ENCODE results near the gene COX8A. TPM values are rescaled to one million over a fixed set of nuclear protein-coding genes. Genes with fewer than 3 reads are reported as not detected.
A peak's percentile ranks its signal among the peaks of the same experiment; 100 is the strongest.

Gene COX8A
- total and polyA plus RNA-seq, 9 of the 15 experiments (the other 6 are each of a cell fraction or from before 2014, with no cell fraction given) = 274 to 1,206 (median 526) TPM

GRCh38 chr11:63931045-63931444 lies 43.4 kb upstream of the COX8A start (continued):
- TF ChIP-seq, protein P1, sequence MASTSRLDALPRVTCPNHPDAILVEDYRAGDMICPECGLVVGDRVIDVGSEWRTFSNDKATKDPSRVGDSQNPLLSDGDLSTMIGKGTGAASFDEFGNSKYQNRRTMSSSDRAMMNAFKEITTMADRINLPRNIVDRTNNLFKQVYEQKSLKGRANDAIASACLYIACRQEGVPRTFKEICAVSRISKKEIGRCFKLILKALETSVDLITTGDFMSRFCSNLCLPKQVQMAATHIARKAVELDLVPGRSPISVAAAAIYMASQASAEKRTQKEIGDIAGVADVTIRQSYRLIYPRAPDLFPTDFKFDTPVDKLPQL (IDR thresholded peaks at IDR 0.05; ENCODE audit: extremely low read depth, insufficient read length) = no peak

DNA sequence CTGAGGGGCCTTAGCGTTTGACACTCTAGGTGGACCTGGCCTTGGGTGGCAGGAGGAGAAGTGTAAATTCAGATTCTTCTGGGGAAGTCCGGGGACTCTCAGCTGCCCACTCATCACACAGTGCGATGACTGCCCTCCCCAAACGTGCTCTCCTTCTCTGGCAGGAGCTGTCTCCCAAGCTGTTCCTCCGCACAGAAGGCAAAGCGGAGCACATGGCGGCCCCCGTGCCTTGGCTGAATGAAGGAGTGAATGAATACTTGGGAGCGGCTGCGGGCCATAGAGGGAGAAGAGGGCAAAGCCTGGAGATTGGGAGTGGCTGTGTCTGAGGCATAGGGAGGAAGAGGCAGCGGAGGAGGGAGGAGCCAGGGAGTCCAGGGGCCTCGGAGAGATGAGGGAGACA lies 42.5 kb upstream of the COX8A start:
- no peak overlapping the region for H3K4me2 ChIP-seq (ENCODE audit: insufficient read depth, low read length)
- no peaks in the 10 kb centered on the region for H3K36me3 ChIP-seq (ENCODE audit: control insufficient read depth, insufficient read depth, low read length)
- no peak for FAIRE-seq
- no peak for DNase-seq (ENCODE audit: extremely low read depth in 1 of 4, low spot score in 3 of 4)
- no TSS peak for BruUV-seq (replicated peaks)
- TF ChIP-seq, protein P2, sequence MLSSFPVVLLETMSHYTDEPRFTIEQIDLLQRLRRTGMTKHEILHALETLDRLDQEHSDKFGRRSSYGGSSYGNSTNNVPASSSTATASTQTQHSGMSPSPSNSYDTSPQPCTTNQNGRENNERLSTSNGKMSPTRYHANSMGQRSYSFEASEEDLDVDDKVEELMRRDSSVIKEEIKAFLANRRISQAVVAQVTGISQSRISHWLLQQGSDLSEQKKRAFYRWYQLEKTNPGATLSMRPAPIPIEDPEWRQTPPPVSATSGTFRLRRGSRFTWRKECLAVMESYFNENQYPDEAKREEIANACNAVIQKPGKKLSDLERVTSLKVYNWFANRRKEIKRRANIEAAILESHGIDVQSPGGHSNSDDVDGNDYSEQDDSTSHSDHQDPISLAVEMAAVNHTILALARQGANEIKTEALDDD (IDR thresholded peaks at IDR 0.05) = no peak
- TF ChIP-seq DLX4 (CRISPR knock-in tag; IDR thresholded peaks at IDR 0.05) (no peak), SMAD3 (CRISPR knock-in tag; conservative IDR thresholded peaks at IDR 0.05) (no peak)
- intact Hi-C loops (cut with micrococcal nuclease) = no loop called here
- in situ Hi-C loops (cut with MboI) = no loop called here
- H3K4me1 ChIP-seq (replicated peaks in 1 of 2; ENCODE audit: control insufficient read depth in 2 of 2, insufficient read depth in 2 of 2, low read length in 2 of 2) = no peaks in the 10 kb centered on the region; a peak in 1 of 5 replicates
- H3K4me3 ChIP-seq = no peak overlapping the region
- no peaks in the 10 kb centered on the region for H4K20me1 ChIP-seq (replicated peaks; ENCODE audit: control insufficient read depth, insufficient read depth, low read length)
- no peaks in the 10 kb centered on the region for H3K9me3 ChIP-seq (replicated peaks; ENCODE audit: control insufficient read depth, insufficient read depth, low read depth, low read length)
- H3K27me3 ChIP-seq (ENCODE audit: control insufficient read depth in 2 of 2, insufficient read depth in 2 of 2, low read length in 2 of 2) = no peaks in the 10 kb centered on the region
- 60% methylated on average over 10 of the region's 12 CpGs for WGBS (ENCODE audit: insufficient coverage, low coverage, missing lambda C conversion rate)
- H2AFZ ChIP-seq (ENCODE audit: low read depth, low read length) = no peak overlapping the region
- H3K9ac ChIP-seq (ENCODE audit: insufficient read depth in 1 of 2, low read depth in 2 of 2, low read length in 2 of 2) = peak overlapping the region in 1 of 2 experiments; percentile 76; a peak in 2 of 4 replicates
- CTCF ChIA-PET (ENCODE audit: low intra/inter-chr PET ratio) = no interaction called here
- POLR2A ChIA-PET = no interaction called here
- no peaks in the 10 kb centered on the region for H3K9me1 ChIP-seq (ENCODE audit: control insufficient read depth, insufficient read depth, low read length)
- ATAC-seq = 0 out of 3 replicates have a peak, but pooled peaks have one; percentile 24
- no peaks in the 10 kb centered on the region for H3K79me2 ChIP-seq (ENCODE audit: control insufficient read depth, insufficient read depth, low read length)
- H3K27ac ChIP-seq (ENCODE audit: extremely low read depth, low read depth, low read length) = no peak overlapping the region

Data from K562 (cell line).